NCI-H1105 (cell line): ENCODE data around the gene DNAH8.
"Not testable (repeated sequence)": the region's sequence is repeated elsewhere in the genome, so short reads cannot be mapped to it uniquely, and the experiment has no call there.

Experiments
- DNase-seq: peaks from one replicate; lab custom pipeline; 2025; lab: John Stamatoyannopoulos, UW

Gene DNAH8

GRCh38 chr6:38843798-38844197, 128.7 kb downstream of the DNAH8 start:
- no peak for DNase-seq

DNA sequence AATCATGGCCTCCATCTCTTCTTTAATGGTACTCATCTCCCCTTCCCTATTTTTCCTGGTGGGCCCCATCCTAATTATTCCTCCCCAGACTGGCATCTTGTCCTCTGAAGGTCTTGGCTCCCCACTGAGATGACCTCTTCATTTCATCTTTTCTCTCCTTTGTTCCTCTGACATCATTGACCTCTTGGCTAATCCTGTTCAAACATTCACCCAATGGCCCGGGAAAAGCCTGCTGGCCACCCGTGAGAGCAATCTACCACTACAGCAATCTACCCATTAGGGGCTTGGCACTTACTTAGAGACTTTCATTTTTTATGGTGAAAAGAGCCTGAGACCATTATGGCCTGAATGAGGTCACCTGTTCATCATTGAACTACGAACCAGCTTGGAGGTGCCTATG, 130.8 kb downstream of the DNAH8 start:
- DNase-seq, result no peak

- DNase-seq, result no peak
Observed at GRCh38 chr6:38846361-38846760, 131.2 kb downstream of the DNAH8 start.

GRCh38 chr6:38846844-38847243, 131.7 kb downstream of the DNAH8 start:
- no peak for DNase-seq

DNA sequence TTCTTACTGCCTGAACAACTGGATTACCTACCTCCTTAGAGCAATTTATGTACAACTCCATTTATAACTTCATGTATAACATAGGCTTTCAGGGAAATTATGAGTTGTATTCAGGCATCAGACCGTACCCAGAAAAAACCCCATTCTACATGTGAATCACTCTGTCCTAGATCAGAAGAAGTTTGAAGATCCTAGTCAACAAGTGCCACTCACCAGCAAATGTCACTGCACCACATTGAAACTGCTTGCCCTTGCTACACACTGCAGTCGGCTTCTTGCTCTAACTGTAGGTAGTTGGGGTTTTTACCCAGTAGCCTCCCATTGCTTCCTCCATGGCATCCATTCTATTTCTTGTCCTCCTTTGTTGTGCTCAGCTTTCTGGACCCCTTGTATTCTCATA, 132.4 kb downstream of the DNAH8 start:
- no peak for DNase-seq

GRCh38 chr6:38848760-38849159, 133.6 kb downstream of the DNAH8 start:
- no peak for DNase-seq

GRCh38 chr6:38852215-38852614, 137.1 kb downstream of the DNAH8 start:
- no peak for DNase-seq

- no peak for DNase-seq
Observed at GRCh38 chr6:38853236-38853635, 138.1 kb downstream of the DNAH8 start.

- no peak for DNase-seq
Observed at GRCh38 chr6:38856492-38856891, 141.4 kb downstream of the DNAH8 start.

GRCh38 chr6:38857815-38858214, 142.7 kb downstream of the DNAH8 start:
- no peak for DNase-seq

- no peak for DNase-seq
Observed at GRCh38 chr6:38860041-38860440, 144.9 kb downstream of the DNAH8 start.

DNA sequence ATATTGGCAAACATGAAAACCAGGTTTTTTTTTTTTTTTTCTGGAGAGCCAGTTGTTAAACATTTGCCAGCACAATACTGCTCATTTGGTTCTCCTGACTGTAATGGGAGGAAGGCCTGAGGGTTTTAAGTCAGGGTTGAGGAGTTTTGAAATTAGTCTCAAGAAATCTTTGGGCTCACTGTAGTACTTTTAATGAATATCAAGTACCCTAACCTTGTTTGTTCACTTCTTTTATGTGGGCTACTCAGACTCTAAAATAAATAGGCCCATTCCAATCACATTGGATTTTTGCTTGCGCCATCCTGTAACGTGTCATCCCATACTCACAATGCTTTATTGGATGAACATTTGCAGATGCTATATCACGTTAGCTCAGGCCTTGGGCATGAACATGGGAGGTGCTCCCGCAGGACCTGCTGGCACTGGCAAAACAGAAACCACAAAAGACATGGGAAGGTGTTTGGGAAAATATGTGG, 146.9 kb downstream of the DNAH8 start:
- DNase-seq, result no peak

DNA sequence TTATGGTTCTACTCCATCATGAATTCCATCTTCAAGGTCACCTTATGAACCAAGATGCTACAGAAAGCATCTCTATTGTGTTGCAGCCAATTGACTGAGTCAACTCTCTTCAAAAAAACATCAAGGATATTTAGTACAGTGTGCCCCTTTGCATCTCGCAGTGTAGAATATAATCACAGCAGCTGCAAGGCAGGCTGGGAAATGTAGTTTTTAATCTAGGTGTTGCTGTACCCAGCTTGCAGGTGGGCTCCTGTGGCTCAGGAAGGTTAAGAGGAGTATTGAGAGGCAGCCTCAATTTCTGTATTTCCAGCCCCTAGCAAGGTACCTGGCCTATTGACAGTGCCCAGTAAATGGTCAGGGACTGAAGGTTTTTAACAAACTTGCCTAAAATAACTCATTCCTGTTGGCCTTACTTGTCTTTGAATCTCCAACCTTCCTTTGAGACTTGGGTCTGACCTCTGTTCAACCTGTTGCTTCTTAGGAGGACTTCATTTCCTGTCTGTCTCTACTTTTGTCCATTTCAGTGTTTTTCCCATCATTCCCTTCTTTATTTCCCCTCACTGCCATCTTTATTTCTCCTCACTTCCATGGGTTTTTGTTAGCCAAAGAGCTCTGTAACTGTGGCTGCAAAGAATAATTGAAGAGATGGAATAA, 150.5 kb downstream of the DNAH8 start:
- DNase-seq, result no peak

DNA sequence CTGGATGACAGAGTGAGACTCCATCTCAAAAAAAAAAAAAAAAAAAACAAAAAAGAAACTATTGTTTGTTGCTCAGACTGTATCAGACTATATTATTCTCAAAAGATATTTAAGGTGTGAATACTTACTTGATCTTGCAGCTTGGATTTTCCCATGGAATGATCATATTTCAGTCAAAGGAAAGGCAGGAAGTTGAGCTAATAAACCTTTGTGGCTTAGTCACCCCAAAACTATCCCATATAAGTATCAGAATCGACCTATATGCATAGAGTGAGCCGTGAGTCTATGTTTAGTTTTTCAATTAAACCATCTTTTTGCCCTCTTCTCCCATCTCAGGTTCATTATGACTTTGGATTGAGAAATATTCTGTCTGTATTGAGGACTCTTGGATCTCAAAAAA, 152.6 kb downstream of the DNAH8 start:
- no peak for DNase-seq

- peak; percentile 42 for DNase-seq
Observed at GRCh38 chr6:38871741-38872568, 156.8 kb downstream of the DNAH8 start.

DNA sequence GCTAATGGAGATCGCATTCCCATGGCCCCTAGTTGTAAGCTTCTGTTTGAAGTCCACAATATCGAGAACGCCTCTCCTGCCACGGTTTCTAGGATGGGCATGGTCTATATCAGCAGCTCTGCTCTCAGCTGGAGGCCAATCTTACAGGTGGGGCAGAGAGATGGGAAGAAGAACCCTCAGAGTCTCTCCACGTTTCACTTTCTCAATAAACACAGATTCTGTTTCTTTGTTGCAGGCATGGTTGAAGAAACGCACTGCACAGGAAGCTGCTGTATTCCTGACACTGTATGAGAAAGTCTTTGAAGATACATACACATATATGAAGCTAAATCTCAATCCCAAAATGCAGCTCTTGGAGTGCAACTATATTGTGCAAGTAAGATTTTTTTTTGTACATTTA, 157.9 kb downstream of the DNAH8 start:
- no peak for DNase-seq

DNA sequence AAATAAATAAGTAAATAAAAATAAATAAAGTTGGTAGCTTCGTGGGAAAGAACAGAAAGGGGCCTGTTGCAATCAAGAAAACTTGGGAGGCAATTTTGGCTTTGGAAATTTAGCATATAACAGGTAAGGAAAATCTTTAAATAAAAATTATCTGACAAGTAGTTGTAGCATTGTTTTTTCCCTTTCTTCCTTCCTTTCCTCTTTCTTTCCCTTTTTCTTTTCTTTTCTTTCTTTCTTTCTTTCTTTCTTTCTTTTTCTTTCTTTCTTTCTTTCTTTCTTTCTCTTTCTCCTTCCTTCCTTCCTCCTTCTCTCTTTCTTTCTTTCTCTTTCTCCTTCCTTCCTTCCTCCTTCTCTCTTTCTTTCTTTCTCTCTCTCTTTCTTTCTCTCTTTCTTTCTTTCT, 158.7 kb downstream of the DNAH8 start:
- not testable (repeated sequence) for DNase-seq

DNA sequence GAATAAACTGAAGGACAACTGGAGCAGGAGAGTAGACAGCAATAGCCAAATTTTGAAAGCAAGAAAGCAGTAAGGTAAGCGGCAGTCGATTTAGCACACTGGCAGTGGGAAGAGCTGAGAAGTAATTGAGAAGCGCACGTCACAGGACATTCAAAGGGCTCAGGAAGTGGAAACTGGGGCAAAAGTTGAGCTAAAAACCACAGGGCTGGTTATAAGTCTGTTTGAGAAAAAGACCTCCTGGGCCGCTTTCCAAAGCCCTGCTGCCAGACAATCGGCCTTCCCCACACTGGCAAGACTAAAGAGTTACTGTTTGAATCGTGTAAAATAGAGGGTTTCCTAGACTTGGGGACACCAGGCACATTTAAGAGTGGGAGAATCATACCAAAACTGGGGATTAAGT, 161.4 kb downstream of the DNAH8 start:
- DNase-seq, result no peak

GRCh38 chr6:38877721-38878120, 162.6 kb downstream of the DNAH8 start:
- DNase-seq, result no peak

DNA sequence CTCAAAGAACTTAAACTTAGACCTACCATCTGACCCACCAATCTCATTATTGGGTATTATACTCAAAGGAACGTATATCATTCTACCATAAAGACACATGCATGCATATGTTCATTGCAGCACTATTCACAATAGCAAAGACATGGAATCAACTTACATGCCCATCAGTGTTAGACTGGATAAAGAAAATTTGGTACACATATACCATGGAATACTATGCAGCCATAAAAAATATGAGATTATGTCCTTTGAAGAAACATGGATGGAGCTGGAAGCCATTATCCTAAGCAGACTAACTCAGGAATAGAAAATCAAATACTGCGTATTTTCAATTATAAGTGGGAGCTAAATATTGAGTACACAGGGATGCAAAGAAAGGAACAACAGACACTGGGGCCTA, 167.0 kb downstream of the DNAH8 start:
- no peak for DNase-seq

GRCh38 chr6:38897507-38897906, 182.4 kb downstream of the DNAH8 start:
- no peak for DNase-seq

DNA sequence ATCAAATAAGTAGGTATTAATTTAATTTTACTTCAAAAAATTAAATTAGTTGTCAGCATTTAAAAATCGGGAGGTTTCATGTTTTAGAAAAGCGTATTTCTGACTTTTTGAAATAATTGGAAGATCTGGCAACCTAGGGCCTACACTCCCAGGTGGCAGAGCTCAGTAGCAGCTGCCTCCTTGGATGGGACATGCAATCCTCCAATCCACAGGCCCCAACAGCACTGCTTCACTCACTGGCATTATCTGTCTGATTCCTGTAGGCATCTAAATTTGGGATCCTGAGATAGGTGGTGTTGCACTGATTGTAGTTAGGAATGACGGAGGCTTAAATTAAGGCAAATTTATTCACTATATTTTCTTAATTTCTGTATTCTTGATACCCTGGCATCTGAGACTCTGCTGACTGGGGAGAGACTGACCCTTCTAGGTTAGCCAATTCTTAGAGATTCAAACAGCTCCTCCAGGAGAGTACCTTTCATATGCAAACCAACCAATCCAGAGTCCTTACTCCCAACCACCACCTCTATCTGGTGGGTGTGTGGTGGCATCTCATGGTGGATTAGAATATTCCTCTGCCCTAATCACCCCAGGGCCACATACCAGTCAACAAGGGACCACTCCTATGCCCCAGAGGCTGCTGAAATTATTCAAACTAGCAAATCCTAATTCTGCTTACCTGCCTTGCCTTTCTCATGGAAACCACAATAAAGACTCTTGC, 186.9 kb downstream of the DNAH8 start:
- DNase-seq, result no peak

DNA sequence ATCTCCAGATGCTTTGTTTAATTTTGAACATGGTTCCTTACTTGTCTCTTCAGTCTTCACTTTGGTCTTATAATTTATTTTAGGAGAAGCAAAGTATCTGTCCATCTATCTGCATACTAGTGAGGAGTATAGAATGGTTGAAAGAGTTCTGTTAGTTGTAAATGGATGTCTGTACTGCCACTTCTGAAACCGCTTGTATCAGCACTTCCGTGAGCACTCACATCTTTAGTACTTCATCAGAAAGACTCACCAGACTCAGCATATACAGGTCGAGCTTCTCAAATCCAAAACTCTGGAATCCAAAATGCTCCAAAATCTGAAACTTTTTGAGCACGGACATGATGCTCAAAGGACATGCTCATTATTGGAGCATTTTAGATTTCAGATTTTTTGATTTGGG, 191.5 kb downstream of the DNAH8 start:
- no peak for DNase-seq
